SK-MEL-5 (cell line): Measurements from ENCODE around the gene HNRNPAB. TPM values are rescaled to one million over a fixed set of nuclear protein-coding genes. Genes with fewer than 3 reads are reported as not detected.

Experiments
- DNase-seq: peaks from one replicate; pipeline ENCODE4 v3.0.0-alpha.2; 2016; ENCODE audit warnings: low read depth, low spot score
- in situ Hi-C: cut with HindIII; loops from 2 replicates; pipeline ENCODE4 v1.10.0; 2016; ENCODE audit warnings: low sequenced_read_pairs, high pct_unique_total_duplicates, low pct_unique_long_range_greater_than_20kb
- total RNA-seq: library from RNA; depleted of rRNA; stranded (reverse); fragments of >200 nt; shearing (Covaris generic); gene quantifications from 2 replicates; pipeline ENCODE4 v1.2.3, GENCODE V29; 2014

HNRNPAB gene
- total RNA-seq, 1 experiment from 2014 or later = 52.1 TPM

DNA sequence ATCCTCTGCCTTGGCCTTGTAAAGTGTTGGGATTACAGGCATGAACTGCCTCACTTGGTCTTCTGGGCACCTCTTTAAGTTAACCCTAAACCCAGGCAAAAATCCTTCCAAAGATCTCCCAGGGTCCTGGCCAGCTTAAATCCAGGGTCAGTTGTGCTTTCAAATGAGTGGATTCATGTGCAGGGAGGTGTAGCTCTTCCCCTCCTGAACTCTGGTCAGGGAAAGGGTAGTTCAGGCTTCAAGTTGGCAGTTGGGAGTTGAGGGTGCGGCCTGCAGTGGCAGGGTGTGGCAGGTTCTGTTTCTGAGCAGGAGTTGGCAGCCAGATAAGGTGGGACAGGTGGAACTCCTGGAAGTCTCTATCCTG, 3.6 kb downstream of the HNRNPAB start:
- in situ Hi-C loops = no loop called here
- DNase-seq = no peak

- in situ Hi-C loops = no loop called here
- no peak for DNase-seq
Measured at GRCh38 chr5:178208540-178209227, 4.4 kb downstream of the HNRNPAB start.

GRCh38 chr5:178209334-178210072, 5.2 kb downstream of the HNRNPAB start:
- in situ Hi-C loops = no loop called here
- DNase-seq = no peak

DNA sequence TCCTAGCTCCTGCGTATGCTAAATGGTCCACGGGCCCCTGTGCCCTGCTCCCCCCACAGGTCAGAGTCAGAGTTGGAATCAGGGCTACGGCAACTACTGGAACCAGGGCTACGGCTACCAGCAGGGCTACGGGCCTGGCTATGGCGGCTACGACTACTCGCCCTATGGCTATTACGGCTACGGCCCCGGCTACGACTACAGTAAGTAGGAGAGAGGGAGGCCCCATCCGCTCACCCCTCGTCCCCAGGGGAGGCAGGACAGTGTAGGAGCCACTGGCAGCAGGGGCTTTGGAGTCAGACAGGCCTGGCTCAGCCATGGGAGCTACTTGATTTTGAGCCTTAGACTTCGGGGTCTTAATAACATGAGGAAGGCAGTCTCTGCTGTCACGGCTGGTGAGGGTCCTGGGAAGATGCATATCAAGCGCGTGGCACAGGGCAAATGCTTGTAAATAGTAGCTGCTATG, 5.8 kb downstream of the HNRNPAB start:
- DNase-seq = no peak
- in situ Hi-C loops = no loop called here

- DNase-seq = no peak
- in situ Hi-C loops = no loop called here
Measured at GRCh38 chr5:178210686-178211085, 6.4 kb downstream of the HNRNPAB start.

GRCh38 chr5:178211095-178212048, 7.0 kb downstream of the HNRNPAB start:
- DNase-seq = no peak
- in situ Hi-C loops = no loop called here

DNA sequence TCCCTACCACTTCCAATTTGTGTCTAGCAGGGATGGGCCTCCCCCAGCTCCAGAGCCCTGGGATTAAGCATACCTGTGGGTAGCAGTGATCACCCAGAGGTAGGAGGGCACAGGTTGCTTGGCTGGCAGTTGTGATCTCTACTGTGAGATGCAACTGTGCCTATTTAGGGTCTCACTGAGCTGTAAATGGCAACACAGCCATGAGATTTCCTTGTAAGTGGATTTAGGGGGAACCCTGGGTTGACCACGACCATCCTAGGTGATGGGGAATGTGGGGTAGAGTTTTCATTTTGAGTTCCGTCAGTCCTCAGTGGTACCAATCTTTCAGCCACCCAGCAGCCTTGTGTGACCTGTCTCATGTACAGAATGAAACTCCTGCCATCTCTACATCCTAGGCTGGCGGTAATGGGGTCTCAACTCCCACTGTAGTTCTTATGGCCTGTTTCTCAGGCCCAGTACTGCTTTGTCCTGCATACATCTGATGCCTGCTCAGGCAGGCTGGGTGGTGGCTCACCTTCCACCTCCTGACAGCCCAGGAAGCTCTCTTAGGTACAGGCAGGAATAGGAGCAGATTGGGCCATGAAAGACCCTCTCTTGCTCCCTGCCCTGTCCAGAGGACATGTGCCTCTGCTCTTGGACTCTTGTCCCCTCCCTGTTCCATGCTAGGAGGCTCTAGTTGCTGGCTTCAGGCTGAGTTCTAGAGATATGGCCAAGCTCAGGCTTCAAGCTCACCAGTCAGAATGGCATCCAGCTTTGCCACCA, 8.1 kb downstream of the HNRNPAB start:
- in situ Hi-C loops = no loop called here
- no peak for DNase-seq

- no peak for DNase-seq
- in situ Hi-C loops = no loop called here
Measured at GRCh38 chr5:178213003-178213461, 8.7 kb downstream of the HNRNPAB start.

GRCh38 chr5:178213748-178214151, 9.4 kb downstream of the HNRNPAB start:
- in situ Hi-C loops = no loop called here
- DNase-seq = peak; percentile 52

DNA sequence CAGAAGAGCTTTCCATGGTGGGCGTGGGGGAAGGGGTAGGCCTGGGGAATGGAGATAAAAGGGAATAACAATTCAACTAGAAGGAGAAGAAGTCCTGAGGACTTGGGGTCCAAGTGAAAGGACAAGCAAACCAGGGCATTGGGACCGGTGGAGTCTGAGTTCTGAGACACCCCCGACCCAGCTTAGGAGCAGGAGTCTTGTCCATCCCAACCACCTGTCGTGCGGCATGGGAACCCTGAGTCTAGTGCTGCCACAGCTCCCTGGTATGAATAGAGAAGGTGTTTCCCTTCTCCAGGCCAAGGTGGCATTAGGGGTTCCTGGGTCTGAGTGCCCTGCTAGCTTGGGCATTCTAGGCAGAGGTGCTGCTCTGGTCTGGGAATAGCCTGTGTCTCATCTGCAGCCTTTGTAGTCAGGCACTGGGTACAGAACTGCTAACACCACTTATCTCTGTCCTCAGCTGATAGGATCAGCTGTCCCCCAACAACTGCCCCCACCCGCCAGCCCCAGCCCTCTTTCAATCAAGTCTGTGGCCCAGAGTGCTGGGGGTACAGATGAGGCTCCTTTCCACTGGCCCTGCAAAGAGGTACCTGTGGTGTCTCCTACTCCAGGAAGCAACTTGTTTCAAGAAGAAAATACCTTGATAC, 9.9 kb downstream of the HNRNPAB start:
- DNase-seq = no peak
- in situ Hi-C loops = no loop called here

- DNase-seq = no peak
- in situ Hi-C loops = no loop called here
Measured at GRCh38 chr5:178215280-178216002, 11.1 kb downstream of the HNRNPAB start.

- no peak for DNase-seq
- in situ Hi-C loops = no loop called here
Measured at GRCh38 chr5:178216088-178216534, 11.8 kb downstream of the HNRNPAB start.

DNA sequence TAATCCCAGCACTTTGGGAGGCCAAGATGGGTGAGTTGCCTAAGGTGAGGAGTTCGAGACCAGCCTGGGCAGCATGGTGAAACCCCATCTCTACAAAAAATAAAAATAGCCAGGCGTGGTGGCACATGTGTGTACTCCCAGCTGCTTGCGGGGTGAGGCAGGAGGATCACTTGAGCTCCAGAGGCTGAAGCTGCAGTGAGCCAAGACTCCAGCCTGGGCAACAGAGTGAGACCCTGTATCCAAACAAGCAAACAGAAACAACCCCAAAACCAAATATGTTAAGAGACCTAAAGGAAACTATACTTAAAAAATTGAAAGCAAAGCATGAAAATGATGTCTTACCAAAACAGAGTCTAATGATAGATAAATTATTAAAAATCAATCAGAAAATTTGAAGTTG, 12.4 kb downstream of the HNRNPAB start:
- DNase-seq = no peak
- in situ Hi-C loops = no loop called here

GRCh38 chr5:178218237-178218776, 14.0 kb downstream of the HNRNPAB start:
- DNase-seq = peak; percentile 45
- in situ Hi-C loops = no loop called here

- in situ Hi-C loops = no loop called here
- no peak for DNase-seq
Measured at GRCh38 chr5:178218827-178219226, 14.5 kb downstream of the HNRNPAB start.

GRCh38 chr5:178221282-178221681, 16.9 kb downstream of the HNRNPAB start:
- in situ Hi-C loops = no loop called here
- DNase-seq = no peak
